Fibroblast of upper back skin (primary cell): ENCODE measurements around the gene TAS2R42.

Source experiments
- DNase-seq: peaks from one replicate; pipeline ENCODE4 v3.0.0-alpha.2; 2013

TAS2R42 gene, protein sequence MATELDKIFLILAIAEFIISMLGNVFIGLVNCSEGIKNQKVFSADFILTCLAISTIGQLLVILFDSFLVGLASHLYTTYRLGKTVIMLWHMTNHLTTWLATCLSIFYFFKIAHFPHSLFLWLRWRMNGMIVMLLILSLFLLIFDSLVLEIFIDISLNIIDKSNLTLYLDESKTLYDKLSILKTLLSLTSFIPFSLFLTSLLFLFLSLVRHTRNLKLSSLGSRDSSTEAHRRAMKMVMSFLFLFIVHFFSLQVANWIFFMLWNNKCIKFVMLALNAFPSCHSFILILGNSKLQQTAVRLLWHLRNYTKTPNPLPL

DNA sequence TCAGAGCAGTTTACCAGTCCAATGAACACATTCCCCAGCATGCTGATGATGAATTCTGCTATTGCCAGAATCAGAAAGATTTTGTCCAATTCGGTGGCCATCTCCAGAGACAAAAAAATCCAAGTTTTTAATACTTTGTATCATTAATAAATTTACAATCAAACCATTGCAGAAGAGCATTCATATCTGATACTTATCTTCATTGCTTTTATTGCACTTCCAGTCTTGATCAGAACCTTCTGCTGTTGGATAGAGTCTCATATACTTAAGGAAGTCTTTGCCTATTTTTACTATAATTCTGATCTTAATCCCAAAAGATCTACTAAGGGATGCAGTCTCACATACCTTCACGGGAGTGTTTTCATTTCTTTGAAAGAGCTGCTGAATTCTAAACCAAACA, at the start of gene TAS2R42:
TSS of gene TAS2R42 (minus strand) at position 101 of the 400 bp plus-strand sequence. CDS start at position 101, 0 bp downstream.
- no peak for DNase-seq

GRCh38 chr12:11233532-11233931, 46.8 kb upstream of the TAS2R42 start:
- no peak for DNase-seq

GRCh38 chr12:11228296-11228879, 41.7 kb upstream of the TAS2R42 start:
- DNase-seq, result peak; percentile 18

DNA sequence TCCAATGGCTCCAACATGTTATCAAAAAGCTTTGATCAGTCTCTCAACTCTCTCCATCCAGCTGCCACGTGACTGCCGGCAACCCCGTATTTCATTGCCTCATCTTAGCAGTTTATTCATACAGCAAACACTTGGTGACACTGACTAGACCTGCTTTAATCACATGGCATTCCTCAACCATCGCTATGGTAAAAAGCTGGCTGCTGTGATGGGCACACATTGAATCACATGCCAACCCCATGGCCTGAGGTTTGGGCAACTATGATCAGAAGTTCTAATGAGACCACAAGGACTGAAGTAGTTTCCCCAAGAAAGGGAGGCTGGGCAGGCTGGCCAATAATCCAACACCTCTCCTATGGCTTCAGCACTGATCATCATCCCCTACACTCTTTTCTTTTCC, 40.6 kb upstream of the TAS2R42 start:
- no peak for DNase-seq

GRCh38 chr12:11209113-11209512, 22.4 kb upstream of the TAS2R42 start:
- no peak for DNase-seq

DNA sequence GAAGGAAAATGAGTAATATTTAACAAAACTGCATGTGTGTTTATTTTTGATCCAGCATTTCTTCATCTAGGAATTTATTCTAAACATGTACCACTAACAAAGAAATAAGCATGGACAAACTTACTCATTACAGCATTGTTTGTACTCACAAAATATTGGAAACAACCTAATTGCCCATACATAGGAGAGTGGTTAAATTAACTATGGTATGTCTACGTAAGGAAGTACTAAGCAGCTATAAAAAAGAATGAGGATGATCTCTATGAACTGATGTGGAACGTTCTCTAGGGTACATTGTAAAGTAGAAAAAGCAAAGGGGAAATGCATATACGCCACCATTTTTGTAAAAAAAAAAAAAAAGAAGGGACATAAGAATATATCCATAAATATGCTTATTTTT, 17.4 kb upstream of the TAS2R42 start:
- DNase-seq, result no peak

DNA sequence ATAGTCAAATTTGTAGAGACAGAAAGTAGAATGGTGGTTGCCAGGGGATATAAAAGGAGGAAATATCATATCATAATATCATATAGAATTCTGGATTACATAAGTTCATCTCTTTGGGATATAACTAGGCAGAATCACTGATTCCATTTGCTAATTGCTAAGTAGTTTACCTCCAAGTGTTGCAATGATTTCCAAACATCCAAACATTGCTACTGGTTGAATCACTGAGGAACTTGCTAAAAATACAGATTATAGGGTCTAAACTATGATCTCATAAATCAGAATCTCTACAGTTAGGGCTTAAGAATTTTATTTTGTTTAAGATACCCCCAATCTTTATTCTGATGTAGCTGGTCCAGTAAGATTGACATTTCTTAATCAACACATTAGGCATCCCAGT, 16.1 kb upstream of the TAS2R42 start:
- no peak for DNase-seq

- no peak for DNase-seq
These were observed 3.7 kb downstream of the TAS2R42 start for GRCh38 chr12:11183011-11183410.

DNA sequence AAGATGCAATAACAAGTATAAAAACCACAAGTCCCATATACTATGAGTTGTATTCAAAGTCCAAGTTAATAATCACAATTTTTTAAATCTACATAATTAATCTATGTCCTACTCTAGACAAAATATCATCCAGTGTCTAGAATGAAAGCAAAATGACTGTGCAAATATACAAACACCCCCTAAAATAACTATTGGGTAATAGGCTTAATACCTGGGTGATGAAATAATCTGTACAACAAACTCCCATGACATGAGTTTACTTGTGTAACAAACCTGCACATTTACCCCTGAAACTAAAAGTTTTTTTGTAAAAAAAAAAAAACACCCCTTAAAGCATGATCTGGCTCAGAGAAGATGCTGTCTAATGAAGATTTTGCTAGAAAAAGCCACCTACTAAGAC, 4.2 kb downstream of the TAS2R42 start:
- DNase-seq, result no peak

- no peak for DNase-seq
These were observed 8.5 kb downstream of the TAS2R42 start for GRCh38 chr12:11178250-11178649.

DNA sequence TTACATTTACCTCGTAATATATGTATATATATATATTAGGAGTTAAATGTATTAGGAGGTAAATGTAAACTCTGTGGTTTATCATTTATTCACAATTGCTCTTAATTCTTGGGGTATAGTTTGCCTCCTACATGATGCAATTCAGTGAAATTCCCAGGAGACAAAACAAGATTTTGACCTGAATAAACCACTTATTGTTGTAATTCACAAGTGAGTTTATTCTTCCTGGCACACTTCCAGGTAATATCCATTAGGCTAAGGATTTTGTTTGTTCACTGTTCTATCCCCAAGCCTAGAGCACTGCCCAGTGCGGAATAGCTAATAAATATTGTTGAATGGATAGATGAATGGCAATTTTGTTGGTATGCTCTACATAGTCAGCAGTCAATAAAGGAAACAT, 12.7 kb downstream of the TAS2R42 start:
- DNase-seq, result peak; percentile 51

DNA sequence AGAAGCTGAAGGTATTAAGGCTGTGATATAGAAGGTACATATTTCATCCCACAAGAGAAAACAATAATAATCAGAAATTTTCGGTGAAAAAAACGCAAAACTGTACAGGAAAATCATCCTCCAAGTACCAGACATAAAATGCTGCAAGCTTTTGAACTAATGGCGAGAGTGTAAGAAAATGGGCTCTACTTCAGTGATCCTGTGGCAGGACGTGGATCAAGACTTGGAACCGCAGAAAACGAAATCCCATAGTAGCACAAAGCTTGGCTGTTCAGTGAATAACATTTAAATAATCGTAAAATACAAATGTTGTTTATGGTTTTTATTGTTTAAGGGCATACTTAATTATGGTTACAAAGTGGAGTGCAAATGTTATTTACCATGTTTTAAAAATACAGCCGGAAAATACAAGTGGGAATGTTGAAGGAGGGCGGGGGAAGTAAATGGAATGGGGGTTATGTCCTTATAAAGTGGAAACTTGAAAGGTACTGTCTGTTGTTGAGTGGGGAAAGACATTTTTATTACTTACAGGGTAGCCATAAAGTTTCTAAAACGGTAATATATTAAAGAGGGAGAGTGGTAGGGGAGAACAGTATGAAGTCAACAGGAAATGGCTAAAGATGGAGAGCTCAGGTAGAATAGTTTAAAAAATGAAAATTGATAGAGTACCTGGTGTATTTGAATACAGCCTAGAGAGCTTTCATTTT, 14.6 kb downstream of the TAS2R42 start:
- peak; percentile 8 for DNase-seq

DNA sequence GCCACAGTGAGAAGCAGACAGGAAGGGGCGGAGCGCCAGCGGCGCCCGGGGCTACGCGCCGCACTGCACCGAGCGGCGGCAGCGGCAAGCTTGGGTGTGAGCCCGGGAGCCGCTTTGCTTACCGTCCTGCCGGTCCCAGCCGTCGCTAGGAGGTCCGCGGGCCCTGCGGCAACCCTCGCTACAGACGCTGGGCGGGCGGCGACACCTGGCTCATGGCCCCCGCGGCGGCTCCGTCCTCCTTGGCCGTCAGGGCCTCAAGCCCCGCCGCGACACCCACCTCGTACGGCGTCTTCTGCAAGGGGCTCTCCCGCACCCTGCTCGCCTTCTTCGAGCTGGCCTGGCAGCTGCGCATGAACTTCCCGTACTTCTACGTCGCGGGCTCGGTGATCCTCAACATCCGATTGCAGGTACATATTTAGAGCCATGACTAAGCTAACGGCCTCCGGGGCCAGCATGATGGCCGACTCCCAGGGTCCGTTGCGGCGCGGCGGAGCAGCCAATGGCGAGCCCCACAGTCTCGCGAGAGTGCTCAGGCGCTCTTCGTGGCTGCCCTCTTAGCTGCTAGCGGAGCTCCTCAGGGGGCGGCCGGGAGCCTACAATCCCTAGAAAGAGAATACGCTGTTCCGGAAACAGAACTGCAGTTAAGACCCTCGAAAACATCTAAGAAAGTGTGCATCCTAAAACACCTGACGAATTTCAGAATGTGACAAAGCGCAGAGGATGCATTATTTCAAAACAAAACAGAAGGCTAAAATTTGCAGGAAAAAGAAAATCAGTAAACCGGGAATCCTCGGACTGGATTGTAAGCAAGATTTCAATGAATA, 15.4 kb downstream of the TAS2R42 start, which contains the start of gene SMIM10L1:
TSS of gene SMIM10L1 (plus strand) at position 50 of the 824 bp plus-strand sequence. CDS start at position 213, 163 bp downstream.
- peak; percentile 96 for DNase-seq

DNA sequence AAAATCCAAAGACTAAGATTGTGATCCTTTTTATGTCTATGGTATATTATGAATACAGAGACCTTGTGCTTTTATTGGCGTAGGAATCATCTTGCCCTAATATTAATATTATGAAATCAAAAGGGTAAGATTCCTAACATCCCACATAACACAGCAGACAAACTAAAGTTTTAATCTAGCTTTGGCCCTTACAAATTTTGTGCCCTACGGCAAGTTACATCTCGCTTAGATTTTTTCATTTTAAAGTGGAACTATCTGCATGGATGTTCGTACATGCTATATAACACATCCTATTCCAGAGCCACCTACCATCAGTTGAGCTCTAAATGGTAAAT, 16.0 kb downstream of the TAS2R42 start:
- no peak for DNase-seq

GRCh38 chr12:11166300-11166699, 20.4 kb downstream of the TAS2R42 start:
- no peak for DNase-seq

DNA sequence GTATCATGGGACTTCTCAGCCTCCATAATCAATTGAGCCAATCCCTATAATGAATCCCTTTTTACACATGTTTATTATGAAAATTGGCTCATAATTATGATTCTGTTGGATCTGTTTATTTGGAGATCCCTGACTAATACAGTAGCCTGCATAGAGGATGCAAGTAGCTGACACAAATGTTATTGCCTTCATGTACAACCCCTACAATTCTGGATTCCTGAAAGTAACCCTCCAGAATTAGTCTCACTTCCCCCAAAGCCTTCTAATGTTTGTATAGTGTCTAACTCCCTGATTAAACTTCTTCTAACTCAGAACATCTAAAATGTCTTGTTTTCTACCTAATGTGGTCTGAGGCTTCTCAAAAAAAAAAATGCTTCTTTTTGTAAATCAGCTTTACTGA, 22.4 kb downstream of the TAS2R42 start:
- no peak for DNase-seq

- no peak for DNase-seq
These were observed 24.2 kb downstream of the TAS2R42 start for GRCh38 chr12:11162502-11162901.

DNA sequence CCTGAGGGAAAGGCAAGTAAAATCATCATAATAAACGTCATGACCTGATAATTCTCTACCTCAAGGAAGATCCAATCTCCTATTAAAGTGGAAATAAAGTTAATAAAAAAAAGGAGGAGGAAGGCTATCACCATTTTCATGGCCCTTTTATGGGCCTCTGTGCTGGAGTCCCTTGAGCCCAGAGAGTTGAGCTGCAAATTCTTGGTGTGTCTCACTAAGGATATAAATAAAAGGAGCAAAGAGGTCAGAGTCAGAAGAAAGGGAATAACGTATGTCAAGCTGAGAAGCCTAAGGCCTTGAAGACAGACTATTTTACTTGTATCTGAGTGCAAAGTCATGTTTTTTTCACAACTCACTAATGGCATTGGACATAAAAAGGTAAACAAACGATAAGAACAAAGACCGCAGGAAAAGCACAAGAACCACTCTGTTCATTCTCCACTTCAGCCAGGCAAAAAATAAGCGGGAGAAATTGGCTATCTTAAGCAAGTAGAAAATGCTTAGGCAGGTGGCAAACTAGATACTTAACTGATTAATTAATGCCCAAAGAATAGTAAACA, 27.8 kb downstream of the TAS2R42 start:
- no peak for DNase-seq

DNA sequence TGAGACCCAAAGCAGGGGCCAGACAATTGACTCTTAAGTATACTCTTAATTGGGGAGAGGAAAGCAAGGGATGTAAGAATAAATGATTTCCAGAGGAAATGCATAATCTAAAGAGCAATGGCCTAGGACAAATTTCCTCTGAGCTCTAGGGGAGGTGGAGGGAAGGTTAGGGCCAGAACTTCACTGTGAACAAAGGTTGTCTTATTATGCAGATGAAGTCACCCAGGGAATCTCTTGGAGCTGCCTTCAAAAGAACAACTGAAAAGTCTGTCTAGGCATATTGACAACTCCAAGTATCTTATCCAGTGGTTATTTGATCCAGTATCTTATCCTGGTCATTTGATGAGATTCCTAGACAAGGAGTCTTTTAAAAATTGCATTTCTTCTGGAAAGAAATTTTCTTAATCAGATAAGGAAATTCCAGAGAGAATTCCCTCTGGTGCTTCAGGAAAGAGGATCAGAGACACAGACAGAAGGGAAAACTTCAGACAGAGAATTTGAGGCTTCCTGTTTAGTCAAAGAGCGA, 32.3 kb downstream of the TAS2R42 start:
- DNase-seq, result no peak

- no peak for DNase-seq
These were observed 34.0 kb downstream of the TAS2R42 start for GRCh38 chr12:11152725-11153124.

DNA sequence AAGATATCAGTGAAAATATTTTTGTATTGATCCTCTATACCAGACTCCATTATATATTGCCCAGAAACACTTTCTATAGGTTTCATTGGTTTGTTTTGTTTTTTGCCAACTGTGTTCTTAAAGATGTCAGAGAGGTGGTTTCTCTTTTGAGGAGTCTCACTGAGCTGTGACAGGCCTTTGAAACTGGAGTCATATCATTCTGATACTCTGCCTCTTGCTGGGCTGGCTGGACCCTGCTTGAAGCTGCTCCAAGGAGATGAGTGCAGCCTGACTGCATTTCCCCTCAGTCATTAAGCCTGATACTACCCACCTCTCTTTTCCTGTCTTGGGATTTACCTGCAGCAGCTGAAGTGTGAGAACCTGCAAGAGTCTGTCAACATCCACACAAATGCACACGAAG, 35.9 kb downstream of the TAS2R42 start:
- no peak for DNase-seq

- no peak for DNase-seq
These were observed 39.3 kb downstream of the TAS2R42 start for GRCh38 chr12:11147420-11147819.

DNA sequence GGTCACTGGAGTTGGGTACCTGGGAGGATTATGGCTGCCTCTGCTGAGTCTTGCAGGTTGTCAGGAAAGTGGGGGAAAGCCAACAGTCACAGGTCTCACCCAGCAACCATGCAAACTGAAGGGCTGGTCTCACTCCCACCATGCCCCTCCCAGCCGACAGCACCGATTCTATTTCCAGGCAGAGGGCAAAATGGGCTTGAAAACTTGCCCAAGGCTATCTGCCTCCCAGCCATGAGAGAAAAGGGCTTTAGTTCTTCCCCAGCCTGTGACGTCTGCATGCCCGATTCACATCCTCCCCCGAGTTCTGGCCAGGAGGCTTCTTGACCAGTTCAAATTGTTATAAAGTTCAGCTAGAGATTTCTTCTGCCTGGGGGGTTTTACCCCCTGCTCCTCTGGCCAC, 42.4 kb downstream of the TAS2R42 start:
- DNase-seq, result no peak
